Dermis microvascular lymphatic vessel endothelial cell (primary cell): ENCODE measurements around the gene DNASE1L1. TPM values are rescaled to one million over a fixed set of nuclear protein-coding genes. Genes with fewer than 3 reads are reported as not detected.

Experiments used
- DNase-seq, 2 donors: peaks; one replicate each; pipeline versions ENCODE4 v3.0.0 to v3.0.0-alpha.2; 2010; ENCODE audit warnings: low read depth in 2 of 2
- total RNA-seq: library from RNA; depleted of rRNA; stranded (reverse); fragments of >200 nt; gene quantifications from 2 replicates; pipeline ENCODE4 v1.2.1, GENCODE V29; 2014

Gene DNASE1L1
- total RNA-seq, 1 donor from 2014 or later, result 105 TPM

DNA sequence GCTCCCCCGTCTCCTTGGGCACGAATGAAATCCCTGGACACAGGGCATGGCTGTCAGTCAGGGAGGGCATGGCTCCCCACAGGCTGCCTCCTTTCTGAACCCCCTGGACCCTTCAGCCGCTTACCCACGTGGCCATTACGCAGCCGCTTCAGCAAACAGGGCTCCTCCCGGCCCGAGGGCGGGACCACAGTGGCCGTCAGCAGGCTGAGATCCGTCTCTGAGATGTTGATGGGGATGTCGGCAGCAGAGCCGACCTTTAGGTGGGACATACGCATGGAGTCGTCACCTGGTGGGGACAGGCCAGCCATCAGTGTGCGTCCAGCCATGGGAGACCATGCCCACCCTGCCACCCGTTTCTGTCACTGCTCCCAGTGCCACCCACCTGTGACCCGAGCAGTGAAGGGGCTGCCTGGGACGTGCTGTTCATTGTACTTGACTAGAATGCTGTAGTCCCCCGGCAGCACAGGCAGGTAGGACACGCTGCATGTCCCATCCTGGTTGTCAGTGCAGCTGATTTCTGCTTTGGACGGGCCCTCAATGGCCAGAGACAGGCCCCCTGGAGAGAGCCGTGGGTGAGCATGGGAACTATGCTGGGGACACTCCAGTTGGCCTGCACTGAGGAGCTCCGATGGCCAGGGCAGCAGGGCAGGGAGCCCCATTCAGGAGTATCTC, 55.7 kb downstream of the DNASE1L1 start:
- no peak for DNase-seq

GRCh38 chrX:154352466-154352865, 56.6 kb downstream of the DNASE1L1 start:
- no peak for DNase-seq

- DNase-seq, result no peak
Measured at GRCh38 chrX:154352012-154352401, 57.0 kb downstream of the DNASE1L1 start.

Other genes starting within 250 kb of the DNASE1L1 start
- gene OPN1MW, start 226.7 kb downstream of the DNASE1L1 start, total RNA-seq, result not detected in 2 replicates
- not detected in 2 replicates for gene OPN1MW2, start 189.5 kb downstream of the DNASE1L1 start, total RNA-seq
- gene OPN1MW3, start 151.7 kb downstream of the DNASE1L1 start, total RNA-seq, result not detected in 2 replicates
- 0.13 TPM in 1 of 2 replicates, not detected in the other for gene TEX28, start 114.1 kb downstream of the DNASE1L1 start, total RNA-seq
- gene TKTL1, start 113.5 kb downstream of the DNASE1L1 start, total RNA-seq, result under 0.01 TPM in 1 of 2 replicates, not detected in the other
- gene FLNA, start 34.6 kb downstream of the DNASE1L1 start, total RNA-seq, result 1,135 and 1,161 TPM in 2 replicates
- gene EMD, start 30.0 kb downstream of the DNASE1L1 start, total RNA-seq, result 17.8 and 20.5 TPM in 2 replicates
- gene RPL10, start 10.9 kb downstream of the DNASE1L1 start, total RNA-seq, result 2,372 and 2,629 TPM in 2 replicates
- gene TAFAZZIN, start 2.3 kb upstream of the DNASE1L1 start, total RNA-seq, result 11.9 and 14.9 TPM in 2 replicates
- 58.0 and 105 TPM in 2 replicates for gene ATP6AP1, start 19.4 kb upstream of the DNASE1L1 start, total RNA-seq
- 27.0 and 43.0 TPM in 2 replicates for gene GDI1, start 27.9 kb upstream of the DNASE1L1 start, total RNA-seq
- gene FAM50A, start 34.9 kb upstream of the DNASE1L1 start, total RNA-seq, result 43.9 and 60.2 TPM in 2 replicates
- gene PLXNA3, start 49.0 kb upstream of the DNASE1L1 start, total RNA-seq, result 3.0 and 6.2 TPM in 2 replicates
- gene LAGE3, start 70.0 kb upstream of the DNASE1L1 start, total RNA-seq, result 14.9 and 16.9 TPM in 2 replicates
- gene UBL4A, start 77.4 kb upstream of the DNASE1L1 start, total RNA-seq, result 29.8 and 38.1 TPM in 2 replicates
- 8.1 and 14.4 TPM in 2 replicates for gene SLC10A3, start 81.4 kb upstream of the DNASE1L1 start, total RNA-seq
- gene FAM3A, start 107.0 kb upstream of the DNASE1L1 start, total RNA-seq, result 13.7 and 20.9 TPM in 2 replicates
- 33.9 and 35.4 TPM in 2 replicates for gene G6PD, start 137.6 kb upstream of the DNASE1L1 start, total RNA-seq
- 12.1 and 12.8 TPM in 2 replicates for gene IKBKG, start 138.4 kb upstream of the DNASE1L1 start, total RNA-seq
- not detected in 2 replicates for gene CTAG1A, start 175.9 kb upstream of the DNASE1L1 start, total RNA-seq
- not detected in 2 replicates for gene CTAG1B, start 210.0 kb upstream of the DNASE1L1 start, total RNA-seq
- gene CTAG2, start 244.3 kb upstream of the DNASE1L1 start, total RNA-seq, result not detected in 2 replicates